Kidney capillary endothelial cell (primary cell): ENCODE measurements around the gene CPNE6.

Experiments
- DNase-seq: peaks from one replicate; pipeline ENCODE4 v3.0.0-alpha.2; 2018; ENCODE audit warnings: low spot score

CPNE6 gene

DNA sequence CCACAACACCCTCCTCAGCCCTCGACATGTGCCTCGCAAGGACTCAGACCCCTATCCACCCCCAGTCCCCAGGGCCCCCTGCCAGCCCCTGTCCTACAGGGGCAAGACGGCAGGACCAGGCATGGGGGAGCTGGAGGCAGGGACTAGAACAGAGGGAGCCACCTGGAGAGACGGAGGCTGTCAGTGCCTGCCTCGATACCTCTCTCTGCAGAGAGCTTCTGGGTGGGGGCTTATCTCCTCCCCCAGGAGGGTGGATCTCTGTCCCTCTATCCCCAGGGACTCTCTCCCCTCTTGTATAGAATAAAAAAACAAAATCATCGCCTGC, 2.0 kb upstream of the CPNE6 start:
- no peak for DNase-seq

DNA sequence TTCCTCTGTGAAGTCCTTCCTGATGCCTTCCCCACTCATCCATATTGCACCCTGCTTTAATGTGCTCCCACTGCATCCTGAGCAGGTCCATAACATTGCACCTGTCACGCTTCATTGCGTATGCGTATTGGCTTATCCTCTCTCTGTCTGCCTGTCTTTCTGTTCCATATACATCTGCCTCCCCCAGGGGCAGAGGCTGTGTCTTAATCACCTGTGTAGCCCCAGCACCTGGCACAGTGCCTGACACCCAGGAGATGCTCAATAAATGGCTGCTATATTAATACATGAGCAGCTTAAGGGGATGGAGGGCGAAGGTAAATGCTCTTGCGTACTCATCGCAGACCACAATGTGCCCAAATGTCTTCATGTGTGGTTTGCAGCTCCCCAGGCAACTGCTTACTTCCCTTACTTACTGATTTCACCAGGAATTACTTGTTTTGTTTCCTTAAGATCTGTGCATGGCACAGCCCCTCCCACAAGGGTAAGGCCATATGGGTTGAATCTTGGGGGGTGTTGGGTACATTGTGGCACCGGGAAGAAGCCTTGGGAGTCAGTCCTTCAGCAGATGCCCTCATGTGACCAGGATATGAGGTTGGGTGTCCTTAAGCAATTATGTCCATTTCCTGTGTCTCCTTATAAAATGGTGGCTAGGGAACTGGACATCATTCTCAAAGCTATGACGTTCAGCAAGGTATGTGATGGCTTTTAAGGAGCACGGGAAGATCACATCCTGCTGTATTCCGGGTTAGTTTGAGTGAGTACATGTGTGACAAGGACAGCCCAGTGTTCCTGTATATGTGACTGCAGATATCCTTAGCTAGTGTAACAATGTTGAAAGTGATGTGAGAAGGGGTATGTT, 848 bp upstream of the CPNE6 start:
- no peak for DNase-seq

DNA sequence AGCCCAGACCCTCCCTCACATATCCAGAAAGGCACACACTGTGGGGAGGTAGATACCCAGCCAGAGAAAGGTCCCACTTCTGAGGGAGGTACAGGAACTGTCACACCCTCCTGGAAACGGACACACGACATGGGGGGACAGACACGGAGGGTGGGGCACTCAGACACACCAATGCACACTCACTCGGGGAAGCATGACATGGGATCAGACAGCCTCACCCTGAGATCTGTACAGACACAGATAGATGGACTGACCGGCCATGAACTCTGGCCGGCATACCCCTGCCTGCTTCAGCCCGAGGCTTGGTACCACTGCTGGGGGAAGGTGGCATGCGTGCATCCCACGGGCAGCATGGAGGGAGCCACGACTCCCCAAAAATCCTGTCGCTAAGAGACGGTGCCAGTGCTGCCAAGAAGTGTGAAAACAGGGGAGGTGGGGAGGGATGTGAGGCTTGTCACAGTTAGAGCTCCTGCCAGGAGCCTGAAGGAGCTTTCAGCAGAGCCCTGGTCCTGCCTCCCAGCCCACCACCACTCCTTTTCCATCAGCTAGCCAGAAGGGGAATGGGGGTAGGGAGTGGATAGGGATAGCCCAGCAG, 571 bp downstream of the CPNE6 start:
- no peak for DNase-seq

DNA sequence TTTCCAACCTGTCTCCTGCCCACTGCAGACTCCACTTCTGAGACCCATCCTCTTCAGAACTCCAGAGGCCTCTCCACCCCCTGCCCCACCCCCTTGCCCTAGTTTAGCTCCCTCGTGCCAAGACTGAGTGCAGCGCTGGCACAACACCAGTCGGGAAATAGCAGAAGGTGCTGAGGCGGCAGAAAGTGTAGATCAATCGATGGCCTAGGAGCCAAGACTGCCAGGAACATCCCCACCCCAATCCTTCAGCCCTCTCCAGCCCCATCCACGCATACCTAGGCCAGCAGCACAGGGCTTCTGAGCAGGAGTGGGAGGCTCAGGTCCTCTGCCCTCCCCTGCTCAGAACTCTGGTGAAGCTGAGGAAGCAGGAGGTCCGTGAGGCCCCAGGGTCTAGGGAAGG, 1.1 kb downstream of the CPNE6 start:
- DNase-seq, result no peak

DNA sequence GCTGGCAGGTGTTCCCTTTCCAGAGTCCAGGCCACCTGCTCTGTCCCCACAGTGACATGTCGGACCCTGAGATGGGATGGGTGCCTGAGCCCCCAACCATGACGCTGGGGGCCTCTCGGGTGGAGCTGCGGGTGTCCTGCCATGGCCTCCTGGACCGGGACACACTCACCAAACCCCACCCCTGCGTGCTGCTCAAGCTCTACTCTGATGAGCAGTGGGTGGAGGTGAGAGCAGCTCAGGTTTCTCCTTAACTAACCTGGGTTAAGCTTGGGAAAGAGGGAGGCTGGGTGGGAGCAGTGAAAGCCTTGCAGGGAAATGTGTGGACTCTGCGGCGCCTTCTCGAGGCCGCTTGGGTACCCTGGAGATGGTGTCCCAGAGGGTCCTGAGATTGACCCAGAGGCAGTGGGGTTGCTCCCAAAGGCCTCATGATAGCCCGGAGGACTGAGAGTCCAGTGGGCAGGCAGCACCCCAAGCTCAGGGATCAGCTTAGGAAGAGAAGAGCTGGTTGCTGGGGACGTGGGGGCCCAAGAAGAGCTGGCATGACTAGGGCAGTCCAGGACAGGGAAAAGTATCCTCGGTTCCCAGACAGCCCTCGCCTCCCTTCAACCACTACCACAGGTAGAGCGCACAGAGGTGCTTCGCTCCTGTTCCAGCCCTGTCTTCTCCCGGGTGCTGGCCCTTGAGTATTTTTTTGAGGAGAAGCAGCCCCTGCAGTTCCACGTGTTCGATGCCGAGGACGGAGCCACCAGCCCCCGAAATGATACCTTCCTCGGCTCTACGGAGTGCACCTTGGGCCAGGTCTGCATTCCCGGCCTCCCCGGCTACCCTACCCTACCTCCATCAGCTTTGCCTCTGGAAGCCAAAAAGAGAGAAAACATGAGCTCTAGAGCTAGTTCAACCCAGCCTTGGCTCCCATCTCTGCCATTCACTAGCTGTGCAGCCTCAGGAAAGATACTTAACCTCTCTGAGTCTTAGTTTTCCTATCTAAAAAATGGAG, 1.8 kb downstream of the CPNE6 start:
- no peak for DNase-seq

DNA sequence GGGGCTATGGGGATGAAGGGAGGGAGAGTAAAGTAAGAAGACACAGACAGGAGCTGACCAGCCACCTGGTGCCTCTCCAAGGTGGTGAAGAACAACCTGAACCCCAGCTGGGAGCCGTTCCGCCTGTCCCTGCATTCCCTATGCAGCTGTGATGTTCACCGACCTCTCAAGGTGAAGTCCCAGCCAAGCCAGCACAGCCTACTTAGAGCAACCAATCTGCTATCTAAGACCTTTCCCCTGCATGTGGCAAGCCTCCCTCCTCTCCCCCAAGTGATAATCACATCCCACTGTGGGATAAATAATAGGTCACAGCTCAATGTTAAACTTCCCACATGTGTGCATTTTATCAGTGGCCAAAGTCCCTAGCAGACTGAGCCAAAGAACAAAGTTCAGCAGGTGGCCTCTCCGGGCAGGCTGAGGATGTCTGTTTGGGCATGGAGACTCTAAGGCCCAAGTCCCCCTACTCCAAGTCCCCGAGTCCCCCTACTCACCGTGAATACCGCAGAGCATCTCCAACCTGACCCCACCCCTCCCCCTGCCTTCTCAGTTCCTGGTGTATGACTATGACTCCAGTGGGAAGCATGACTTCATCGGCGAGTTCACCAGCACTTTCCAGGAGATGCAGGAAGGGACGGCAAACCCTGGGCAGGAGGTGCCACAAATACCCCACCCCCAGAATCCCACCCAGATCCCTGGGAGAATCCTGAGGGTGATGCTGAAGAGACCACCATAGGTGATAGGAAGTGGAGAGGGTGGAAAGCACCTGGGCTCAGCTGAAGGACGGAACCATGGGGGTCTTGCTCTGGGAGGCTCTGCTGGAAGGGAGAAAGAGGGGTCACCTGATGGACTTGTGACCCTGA, 3.5 kb downstream of the CPNE6 start:
- no peak for DNase-seq

DNA sequence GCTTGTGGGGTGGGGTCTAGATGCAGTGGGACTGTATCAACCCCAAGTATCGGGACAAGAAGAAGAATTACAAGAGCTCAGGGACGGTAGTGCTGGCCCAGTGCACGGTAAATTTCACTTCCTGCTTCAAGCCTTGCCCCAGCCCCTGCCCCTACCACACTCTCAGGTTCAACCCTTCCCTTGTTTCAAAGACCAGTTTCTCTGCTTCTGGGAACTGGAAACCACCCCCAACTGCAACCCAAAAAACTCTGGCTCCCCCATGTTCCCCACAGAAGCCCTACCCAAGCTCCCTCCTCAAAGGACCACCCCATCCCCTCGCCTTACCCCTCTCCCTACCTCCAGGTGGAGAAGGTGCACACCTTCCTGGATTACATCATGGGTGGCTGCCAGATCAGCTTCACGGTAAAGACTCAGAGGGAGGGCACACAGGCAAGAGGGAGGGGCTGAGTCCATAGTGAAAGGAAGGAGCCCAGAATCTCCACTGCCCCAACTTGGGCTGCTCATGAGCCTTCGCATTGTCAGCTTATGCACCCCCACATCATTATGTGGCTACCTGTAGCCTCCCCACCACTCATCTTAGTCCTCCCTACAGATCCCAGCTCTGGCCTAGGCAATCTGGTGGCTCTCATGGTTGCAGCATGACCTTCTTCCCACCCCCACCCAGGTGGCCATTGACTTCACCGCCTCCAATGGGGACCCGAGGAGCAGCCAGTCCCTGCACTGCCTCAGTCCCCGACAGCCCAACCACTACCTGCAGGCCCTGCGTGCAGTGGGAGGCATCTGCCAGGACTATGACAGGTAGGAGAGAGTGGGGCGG, 4.3 kb downstream of the CPNE6 start:
- no peak for DNase-seq

DNA sequence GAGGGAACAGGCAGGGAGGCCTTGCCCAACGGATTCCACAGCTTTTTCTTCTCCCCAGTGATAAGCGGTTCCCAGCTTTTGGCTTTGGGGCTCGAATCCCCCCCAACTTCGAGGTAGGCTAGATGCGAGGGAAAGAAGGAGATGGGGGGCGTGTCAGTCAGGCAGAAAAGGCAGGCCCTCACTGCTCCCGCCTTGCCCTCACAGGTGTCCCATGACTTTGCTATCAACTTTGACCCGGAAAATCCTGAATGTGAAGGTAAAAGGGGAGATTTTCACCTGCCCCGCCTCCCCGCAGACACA, 4.9 kb downstream of the CPNE6 start:
- DNase-seq, result no peak

DNA sequence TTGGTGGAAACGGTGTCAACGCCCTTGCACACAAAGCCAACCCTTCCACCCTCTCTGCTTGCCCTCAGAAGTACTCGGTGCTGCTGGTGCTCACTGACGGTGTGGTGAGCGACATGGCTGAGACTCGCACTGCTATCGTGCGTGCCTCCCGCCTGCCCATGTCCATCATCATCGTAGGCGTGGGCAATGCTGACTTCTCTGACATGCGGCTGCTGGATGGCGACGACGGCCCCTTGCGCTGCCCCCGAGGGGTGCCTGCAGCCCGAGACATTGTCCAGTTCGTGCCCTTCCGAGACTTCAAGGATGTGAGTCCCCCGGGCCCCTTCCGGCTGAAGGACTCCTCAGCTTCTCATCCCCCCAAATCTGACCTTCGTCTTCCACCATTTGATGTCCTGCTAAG, 5.7 kb downstream of the CPNE6 start:
- no peak for DNase-seq

DNA sequence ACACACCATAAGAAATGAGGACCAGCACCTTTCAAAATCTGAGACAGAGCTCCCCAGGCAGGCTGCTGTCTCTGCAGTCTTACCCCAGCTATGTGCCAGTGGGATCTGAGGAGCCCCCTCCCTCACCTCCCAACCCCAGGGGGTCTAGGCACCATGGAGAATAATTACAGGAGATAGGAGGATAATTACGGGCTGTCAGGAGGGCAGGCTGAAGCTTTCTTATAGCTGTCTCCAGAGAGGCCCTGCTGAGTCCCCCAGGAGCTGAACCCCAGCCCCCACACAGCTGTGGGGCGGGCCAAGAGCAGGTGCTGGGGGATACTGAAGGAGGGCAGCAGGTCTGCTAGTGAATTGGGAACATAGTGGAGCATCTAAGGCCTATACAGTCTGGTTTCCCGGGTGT, 6.8 kb downstream of the CPNE6 start:
- no peak for DNase-seq

DNA sequence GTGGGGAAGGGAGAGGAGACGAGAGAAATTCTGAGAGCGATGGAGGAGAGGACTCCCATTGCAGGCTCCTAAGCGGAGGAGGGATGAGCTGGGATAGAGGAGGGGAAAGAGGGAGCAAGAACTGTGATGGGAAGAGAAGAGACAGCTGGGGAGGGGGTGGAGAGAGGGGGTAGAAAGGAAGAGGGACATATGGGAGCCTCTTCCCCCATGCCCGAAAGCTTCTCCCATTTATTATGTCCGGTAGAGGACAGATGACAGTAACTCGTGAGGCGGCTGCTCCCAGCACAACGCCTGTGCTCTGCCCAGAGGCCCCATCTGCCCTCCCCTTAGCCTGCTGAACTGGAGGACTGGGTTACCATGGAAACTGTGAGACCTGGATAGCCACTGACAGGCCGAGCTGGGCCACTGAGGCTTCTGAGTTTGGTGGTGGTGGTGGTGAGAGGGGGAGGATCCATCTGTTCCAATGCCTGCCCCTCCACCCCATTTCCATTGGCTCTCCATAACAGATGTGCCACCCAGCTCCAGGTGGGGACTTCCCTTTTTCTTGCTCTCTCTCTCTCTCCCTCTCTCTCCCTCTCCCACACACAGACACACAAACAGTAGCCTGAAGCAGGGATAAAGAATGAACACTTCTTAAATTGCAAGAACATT, 8.3 kb downstream of the CPNE6 start:
- no peak for DNase-seq

DNA sequence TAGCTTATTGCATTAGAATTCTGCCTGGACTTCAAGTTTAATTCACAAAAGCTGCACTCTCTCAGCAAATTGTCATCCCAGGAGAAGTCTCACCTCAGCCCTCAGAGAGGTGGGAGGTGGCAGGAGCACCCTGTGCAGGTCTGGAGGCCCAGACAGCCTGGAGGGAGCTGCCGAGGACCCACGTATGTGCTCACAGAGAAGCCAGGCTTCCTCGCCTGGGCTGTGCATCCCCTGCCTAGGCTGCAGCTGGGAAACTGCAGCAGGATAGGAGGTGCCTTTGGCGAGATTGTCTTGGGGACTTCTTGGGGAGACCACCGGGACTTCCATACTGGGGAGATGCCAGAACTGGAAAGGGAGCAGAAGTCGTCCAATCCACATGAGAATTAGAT, 8.8 kb downstream of the CPNE6 start:
- no peak for DNase-seq

DNA sequence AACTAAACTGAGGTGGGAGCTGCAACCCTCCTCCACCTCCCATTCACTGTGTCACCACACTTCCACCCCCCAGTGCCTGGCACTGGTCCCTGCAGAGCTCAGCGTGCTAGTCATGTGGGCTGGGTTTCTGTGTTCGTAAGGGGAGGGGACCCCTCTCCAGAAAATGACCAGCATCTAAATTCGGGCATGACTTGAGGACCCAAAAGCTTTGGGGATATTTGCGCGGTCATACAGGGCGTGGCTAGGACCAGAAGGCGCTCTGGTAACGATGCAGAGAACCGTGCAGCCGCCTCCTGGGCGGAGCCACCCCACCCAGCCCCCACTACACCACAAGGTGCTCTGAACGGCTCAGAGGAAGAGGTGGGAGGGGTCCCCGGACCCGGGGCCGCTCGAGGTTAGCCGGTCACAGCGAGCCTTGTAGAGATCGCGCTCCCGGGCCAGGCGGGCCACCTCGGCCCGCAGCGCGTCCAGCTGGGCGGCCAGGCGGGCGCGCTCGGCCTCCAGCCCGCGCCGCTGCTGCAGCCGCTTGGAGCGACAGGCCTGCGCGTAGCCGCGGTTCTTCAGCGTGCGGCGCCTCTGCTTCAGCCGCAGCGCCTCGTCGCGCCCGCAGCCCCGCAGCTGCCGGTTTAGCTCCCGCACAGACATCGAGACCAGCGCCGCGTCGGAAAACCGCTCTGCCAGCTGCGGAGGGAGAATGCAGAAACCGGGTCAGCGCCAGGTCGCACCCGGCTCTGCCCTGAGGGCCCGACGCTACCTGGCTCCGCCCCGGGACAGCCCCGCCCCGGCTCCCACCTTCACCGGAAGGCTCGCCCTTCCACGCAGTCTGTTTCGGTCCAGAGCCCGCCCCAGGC, 9.8 kb downstream of the CPNE6 start:
- DNase-seq, result no peak

DNA sequence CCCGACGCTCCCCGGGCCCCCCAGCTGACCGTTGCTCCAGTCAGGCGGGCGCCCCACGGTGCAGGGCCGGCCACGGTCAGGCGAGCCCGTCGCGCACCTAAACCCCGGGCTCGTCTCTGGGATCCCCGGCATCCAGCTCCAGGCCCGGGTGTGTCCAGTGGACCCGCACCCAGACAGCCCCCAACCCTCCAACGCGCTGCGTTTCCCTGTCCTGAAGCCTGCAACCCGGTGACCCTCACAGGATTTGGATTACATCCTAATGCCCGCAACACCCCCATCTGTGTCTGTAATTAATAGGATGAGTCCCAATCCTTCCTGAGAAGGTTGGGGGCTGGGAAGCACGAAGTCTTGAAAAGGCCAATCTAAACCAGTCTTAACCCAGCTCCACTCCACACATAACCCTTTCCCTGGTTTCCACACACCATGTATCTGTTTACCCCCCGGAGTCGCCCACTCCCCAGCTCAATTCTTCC, 10.4 kb downstream of the CPNE6 start:
- DNase-seq, result no peak

DNA sequence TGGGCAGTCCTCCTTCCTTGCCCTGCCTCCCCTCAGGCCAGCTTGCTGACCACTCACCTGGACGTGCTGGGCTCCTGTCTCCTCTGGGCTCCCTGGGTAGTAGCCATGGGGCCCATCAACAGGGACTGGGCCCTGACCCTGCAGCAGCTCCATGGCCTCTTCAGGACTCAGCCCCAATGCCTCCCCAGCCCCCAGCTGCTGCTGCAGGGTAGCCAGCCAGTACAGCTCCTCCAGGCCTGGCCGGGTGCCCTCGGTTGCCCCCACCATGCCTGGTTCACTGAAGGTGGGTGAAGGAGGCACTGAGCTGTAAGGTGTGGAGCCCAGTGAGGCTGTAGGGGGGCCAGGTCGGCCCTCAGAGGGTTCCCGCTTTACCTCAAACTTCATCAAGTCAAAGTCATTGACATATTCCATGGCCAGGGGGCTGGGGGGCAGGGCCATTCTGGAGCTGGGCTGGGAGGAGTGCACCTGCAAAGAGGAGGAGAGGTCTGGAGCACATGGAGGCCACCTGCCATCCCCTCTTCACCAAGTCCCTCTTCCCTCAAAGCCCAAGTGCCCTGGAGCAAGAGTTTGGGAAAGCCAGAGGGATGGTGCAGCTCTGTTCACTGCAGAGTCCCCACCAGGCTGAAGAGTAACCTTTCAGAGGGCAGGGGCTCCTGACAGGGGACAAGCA, 11.2 kb downstream of the CPNE6 start:
- DNase-seq, result no peak

DNA sequence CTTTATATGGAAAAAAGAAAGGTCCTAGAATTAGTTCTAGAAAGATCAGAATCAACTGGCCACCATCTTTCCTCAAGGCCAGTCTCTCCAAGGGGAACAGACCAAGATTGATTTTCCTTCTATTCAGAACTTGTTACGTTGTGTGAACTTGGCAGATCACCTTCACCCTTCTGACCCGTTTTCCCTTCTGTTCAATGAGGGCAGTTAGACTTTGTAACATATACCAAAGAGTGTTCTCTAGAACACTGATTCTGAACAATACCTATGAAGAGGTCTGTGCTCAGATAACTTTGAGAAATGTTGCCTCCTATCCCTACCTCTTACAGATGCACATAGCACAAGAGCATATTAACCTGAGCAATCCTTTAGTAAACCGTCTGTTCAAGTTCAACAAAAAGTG, 12.1 kb downstream of the CPNE6 start:
- DNase-seq, result no peak

DNA sequence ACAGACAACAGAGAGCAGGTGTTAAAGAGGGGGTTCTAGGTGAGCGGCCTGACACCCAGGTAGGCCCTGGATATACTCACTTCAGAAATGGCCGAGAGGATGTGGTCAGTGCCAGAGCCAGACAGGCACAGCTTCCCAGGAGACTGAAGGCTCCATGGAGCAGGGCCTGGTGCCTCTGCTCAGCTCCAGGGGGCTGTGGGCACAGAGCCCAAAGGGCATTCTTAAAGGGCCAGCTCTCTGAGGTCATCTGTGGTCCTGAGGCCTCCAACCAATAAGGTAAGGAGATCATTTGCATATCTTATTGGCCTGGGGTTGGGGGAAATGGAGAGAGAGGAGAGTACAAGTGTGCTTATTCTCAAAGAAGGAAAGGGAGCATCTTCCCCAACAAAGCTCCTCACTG, 13.1 kb downstream of the CPNE6 start:
- DNase-seq, result no peak

DNA sequence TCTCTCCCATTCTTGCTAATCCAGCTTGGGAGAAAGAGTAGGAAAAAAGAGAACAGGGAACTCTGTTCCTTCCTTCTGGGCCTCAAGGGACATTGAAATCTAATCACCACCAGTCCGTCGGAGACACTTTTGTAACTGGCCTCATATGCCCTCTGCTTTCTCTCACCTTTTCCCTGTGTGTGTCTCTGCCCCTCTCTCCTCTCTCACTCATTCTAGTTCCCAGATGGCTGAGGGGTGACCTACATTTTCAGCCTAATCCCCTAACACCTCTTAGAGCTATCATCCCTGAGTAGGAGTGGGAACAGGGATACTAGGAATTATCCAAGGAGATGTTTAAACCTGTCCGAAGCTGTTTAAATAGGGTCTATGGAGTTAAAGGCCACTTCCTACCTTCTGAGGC, 13.9 kb downstream of the CPNE6 start:
- DNase-seq, result no peak
